SK-N-MC (cell line): Measurements from ENCODE around the gene LDAH.

Experiments
- EZH2 ChIP-seq: fragments of 200-600 bp; sonication (generic); IDR thresholded peaks from one replicate; pipeline ENCODE4 v1.6.1; 2017; ENCODE audit warnings: antibody characterized with exemption
- FOXP2 ChIP-seq: optimal IDR thresholded peaks from 2 replicates; pipeline ENCODE3; 2011; ENCODE audit warnings: mild to moderate bottlenecking, moderate library complexity; ENCODE audit not compliant: insufficient read depth; ENCODE audit errors: extremely low read length, control extremely low read depth
- POLR2AphosphoS5 ChIP-seq: IDR thresholded peaks from 2 replicates; pipeline ENCODE4 v1.6.1; 2012; ENCODE audit warnings: mild to moderate bottlenecking, low read depth, low read length, borderline replicate concordance

- TF ChIP-seq EZH2 (no peak), POLR2AphosphoS5 (no peak), FOXP2 (no peak)
Measured at GRCh38 chr2:20651731-20652099, 171.2 kb downstream of the LDAH start.
